ENCODE results near the gene NDUFS8.

The NDUFS8 gene

GRCh38 chr11:68003846-68004550, 26.5 kb upstream of the NDUFS8 start, which contains the start of gene UNC93B1:
UNC93B1 (minus strand) TSS chr11:68004097; CDS start chr11:68004043, 54 bp downstream.
- DNase-seq = peak; percentile 57 to 86 (median 60)

GRCh38 chr11:68004551-68005335, 25.7 kb upstream of the NDUFS8 start:
- DNase-seq = no peak

- no peak for DNase-seq
Observed at GRCh38 chr11:68006606-68007166, 23.8 kb upstream of the NDUFS8 start.

- DNase-seq = no peak
Observed at GRCh38 chr11:68007498-68008380, 22.7 kb upstream of the NDUFS8 start.

- DNase-seq = no peak
Observed at GRCh38 chr11:68008381-68009337, 21.8 kb upstream of the NDUFS8 start.

GRCh38 chr11:68009391-68010089, 20.9 kb upstream of the NDUFS8 start:
- DNase-seq = no peak

GRCh38 chr11:68010090-68011041, 20.1 kb upstream of the NDUFS8 start, which contains the start of gene ALDH3B1:
ALDH3B1 (plus strand) TSS chr11:68010327; CDS start chr11:68015298, 4,971 bp downstream.
- no peak for DNase-seq

- no peak for DNase-seq
Observed at GRCh38 chr11:68011051-68011943, 19.2 kb upstream of the NDUFS8 start.

GRCh38 chr11:68012044-68012842, 18.2 kb upstream of the NDUFS8 start:
- DNase-seq = no peak

- no peak for DNase-seq
Observed at GRCh38 chr11:68012843-68013610, 17.5 kb upstream of the NDUFS8 start.

- no peak for DNase-seq
Observed at GRCh38 chr11:68013611-68014156, 16.8 kb upstream of the NDUFS8 start.

- DNase-seq = no peak
Observed at GRCh38 chr11:68014157-68014946, 16.1 kb upstream of the NDUFS8 start.

GRCh38 chr11:68014947-68015447, 15.5 kb upstream of the NDUFS8 start:
- DNase-seq = no peak

GRCh38 chr11:68015467-68015866, 15.0 kb upstream of the NDUFS8 start:
- DNase-seq = no peak

GRCh38 chr11:68016161-68016903, 14.1 kb upstream of the NDUFS8 start:
- DNase-seq = no peak
